ENCODE measurements around the gene PLAC8L1.

PLAC8L1 gene

GRCh38 chr5:146040527-146040926 is 64.8 kb downstream of the PLAC8L1 start:
- no peak for DNase-seq

- peak; percentile 74 for DNase-seq
Measured at GRCh38 chr5:146039420-146039819, 66.0 kb downstream of the PLAC8L1 start.

GRCh38 chr5:146034605-146035004 is 70.8 kb downstream of the PLAC8L1 start:
- no peak for DNase-seq
